Glomerular endothelial cell (primary cell): ENCODE results near the gene PGAP1. TPM values are rescaled to one million over a fixed set of nuclear protein-coding genes. Genes with fewer than 3 reads are reported as not detected.

Source experiments
- DNase-seq: peaks from one replicate; pipeline ENCODE4 v3.0.0-alpha.2; 2011; ENCODE audit warnings: low read depth, low spot score; ENCODE audit errors: extremely low read depth
- total RNA-seq: library from RNA; depleted of rRNA; stranded (reverse); fragments of >200 nt; gene quantifications from 2 replicates; pipeline ENCODE4 v1.2.3, GENCODE V29; 2015

The PGAP1 gene, protein sequence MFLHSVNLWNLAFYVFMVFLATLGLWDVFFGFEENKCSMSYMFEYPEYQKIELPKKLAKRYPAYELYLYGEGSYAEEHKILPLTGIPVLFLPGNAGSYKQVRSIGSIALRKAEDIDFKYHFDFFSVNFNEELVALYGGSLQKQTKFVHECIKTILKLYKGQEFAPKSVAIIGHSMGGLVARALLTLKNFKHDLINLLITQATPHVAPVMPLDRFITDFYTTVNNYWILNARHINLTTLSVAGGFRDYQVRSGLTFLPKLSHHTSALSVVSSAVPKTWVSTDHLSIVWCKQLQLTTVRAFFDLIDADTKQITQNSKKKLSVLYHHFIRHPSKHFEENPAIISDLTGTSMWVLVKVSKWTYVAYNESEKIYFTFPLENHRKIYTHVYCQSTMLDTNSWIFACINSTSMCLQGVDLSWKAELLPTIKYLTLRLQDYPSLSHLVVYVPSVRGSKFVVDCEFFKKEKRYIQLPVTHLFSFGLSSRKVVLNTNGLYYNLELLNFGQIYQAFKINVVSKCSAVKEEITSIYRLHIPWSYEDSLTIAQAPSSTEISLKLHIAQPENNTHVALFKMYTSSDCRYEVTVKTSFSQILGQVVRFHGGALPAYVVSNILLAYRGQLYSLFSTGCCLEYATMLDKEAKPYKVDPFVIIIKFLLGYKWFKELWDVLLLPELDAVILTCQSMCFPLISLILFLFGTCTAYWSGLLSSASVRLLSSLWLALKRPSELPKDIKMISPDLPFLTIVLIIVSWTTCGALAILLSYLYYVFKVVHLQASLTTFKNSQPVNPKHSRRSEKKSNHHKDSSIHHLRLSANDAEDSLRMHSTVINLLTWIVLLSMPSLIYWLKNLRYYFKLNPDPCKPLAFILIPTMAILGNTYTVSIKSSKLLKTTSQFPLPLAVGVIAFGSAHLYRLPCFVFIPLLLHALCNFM
- 4.2 and 7.6 TPM in 2 replicates for total RNA-seq

DNA sequence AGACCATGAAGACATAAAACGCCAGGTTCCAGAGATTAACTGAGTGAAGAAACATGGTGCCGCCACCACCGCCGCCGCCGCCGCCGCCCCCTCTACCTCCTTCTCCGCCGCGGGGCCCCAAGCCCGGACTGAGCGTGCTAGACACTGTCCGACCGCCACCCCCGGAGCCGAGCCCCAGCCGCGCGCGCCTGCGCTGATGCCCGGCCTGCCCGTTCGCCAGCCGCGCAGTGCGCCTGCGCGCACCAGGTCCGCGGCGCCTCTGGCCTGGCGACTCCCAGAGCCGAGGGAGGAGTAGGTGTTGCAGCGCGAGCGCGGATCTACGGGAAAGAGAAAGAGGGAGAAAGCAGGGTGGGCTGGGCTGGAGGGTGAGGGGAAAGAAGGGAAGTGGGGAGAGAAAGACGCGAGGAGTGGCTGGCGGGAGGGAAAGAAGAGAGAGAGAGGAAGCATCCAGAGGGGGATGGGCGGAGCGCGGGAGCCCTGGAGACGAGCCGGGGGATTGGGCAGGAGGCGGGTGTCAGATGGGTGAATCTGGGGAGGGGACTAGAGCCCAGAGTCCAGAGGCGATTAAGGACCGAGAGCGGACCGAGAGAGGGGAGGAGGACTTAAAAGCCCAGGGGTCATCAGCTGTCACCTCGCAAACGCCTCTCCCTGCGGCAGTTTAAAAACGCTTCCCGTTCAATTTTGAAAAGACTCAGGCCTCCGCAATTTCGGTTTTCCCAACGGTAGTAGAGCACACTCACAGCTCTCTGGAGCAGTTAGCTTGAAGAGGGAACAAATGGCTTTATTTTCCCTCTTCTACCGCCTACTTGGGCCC lies at the start of gene PGAP1:
Gene PGAP1 (minus strand): TSS at position 146 of the 814 bp plus-strand sequence. CDS start 91 bp downstream, at position 55.
- no peak for DNase-seq

DNA sequence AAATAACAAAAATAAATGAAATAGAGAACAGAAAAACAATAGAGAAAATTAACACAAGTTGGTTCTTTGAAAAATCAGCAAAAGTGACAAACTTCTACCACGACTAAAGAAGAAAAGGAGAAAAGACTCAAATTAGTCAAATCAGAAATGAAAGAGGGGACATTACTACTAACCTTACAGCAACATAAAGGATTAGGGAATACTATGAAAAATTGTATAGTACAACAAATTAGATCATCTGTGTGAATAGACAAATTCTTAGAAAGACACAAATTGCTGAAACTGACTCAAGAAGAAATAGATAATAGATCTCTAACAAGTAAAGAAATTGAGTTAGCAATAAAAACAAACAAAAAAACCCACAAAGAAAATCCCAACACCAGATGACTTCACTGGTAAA lies 48.5 kb upstream of the PGAP1 start:
- no peak for DNase-seq

DNA sequence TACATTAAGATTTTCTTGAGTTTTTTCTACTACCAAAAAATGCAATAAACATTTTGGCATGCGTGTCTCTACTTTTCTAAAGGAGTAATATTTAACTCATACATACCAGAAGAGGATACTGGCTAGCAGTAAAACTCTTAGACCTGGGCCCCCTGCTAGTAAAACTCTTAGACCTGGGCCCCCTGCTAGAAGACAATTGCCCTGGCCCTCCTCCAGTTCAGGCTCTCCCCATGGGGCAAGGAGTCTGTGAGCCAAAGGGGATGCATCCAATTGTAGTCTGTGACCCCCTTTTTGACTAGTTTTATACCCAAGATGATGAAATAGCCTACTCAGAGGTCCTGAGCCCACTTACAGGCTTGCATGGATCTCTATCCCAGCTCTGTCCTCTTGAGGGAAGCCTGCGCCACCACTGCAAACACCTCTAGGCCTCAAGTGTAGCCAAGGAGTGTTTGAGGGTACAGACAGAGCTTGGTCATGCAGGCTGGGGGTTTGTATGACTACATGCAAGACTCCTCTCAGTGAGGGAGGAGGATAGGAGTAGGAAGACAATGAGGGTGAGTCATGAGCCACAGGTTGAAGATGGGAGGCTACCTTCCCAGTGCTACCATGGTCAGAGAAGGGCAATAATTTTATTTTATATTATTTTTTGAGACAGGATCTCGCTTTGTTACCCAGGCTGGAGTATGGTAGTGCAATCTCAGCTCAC lies 45.2 kb upstream of the PGAP1 start:
- DNase-seq, result no peak

DNA sequence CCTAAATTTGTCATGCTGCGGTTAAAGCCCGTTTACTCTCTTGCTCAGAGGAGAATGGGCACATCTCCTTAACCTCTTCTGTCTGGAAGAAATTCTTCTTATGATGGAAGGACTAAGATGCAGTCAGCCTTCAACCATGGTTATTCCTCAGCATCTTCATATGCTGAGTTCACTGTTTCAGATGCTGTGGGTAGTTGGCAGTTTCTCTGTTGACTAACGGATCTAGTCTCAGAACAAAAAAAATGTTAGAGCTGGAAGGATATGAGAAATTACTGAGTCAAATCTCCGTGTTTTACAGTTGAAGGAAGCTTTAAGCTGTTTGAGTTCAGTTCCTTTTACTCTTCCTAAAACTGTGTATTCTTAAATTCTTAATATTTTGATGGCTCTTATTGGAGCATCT lies 43.6 kb upstream of the PGAP1 start:
- no peak for DNase-seq

DNA sequence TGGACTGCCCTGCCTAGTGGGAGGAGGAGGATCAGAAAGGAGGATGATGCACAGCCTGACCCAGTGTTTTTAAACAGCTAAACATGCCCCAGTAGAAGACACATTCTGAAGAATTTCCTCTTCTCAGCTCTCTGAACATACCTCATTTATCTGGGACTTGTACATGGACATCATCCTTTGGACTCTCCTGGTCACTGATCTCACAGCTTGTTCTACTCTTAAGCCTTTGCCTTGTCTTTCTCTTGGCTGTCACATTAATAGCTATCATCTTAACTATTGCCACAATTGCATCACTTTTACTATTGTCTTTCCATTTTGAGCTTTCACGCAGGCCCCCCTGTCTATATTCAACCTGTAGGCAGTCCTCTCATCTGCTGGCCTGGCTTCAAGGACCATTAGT lies 42.0 kb upstream of the PGAP1 start:
- no peak for DNase-seq

DNA sequence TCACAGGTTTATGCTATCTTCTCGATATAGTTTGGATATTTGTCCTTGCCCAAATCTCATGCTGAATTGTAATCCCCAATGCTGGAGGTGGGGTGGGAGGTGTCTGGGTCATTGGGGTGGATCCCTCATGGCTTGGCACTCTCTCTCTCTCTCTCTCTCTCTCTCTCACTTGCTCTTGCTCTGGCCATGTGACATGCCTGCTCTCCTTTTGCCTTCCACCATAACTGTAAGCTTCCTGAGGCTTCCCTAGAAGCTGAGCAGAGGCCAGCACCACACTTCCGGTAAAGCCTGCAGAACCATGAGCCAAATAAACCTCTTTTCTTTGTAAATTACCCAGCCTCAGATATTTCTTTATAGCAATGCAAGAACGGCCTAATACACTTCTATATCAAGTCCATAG lies 41.3 kb upstream of the PGAP1 start:
- no peak for DNase-seq

DNA sequence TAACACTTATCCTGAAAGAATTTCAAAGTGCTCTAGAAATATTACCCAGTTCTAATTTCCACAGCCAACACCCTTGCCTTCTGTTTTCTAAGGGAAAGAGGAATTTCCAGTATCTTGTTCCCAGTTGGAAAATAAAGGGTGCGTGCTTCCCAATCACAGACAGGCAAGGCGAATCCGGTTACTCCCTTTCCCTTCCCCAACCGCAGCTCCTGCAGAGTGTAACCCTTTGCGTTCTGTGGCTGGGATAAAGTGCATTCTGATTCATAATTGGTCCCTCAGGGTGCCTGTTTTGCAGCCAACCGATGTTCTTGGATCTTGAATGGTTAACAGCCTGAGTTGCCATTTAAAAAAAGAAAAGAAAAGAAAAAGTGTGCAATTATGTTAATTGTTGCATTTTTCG lies 40.6 kb upstream of the PGAP1 start:
- DNase-seq, result no peak

DNA sequence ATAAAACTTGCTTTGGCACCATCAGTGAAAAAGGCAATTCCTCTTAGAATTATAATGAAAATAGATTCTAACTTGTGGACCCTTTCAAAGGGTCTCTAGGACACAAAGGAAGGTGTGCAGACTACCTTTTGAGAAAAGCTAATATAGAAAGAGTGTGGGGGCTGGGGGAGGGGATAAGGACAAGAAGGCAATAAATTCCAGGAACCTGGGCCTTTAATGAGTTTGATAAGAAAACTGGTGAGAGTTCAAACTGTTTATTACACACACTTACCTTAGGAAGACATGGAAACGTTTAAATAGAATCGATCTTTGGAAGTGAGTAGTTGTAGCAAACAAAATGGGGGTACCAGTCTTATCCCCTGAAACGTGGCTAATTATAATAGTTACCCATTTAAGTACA lies 39.6 kb upstream of the PGAP1 start:
- DNase-seq, result no peak

DNA sequence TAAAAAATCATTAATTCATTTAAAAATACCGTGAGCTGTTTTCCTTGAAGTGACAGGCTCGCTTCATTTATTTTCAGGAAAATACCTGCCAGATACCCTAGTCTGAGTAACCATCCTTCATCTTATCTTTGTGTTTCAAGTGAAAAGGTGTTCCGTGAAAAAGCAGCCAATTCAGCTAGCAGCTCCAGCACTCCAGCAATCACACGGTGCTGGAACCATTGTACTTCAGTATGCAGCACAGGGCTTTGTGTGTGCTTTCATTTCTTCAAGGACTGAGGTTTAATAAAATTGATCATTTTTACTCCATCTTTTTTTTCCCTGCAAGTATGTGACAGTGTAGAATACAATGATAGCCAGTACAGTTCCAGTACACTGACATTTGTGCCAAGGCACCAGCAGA lies 39.1 kb upstream of the PGAP1 start:
- no peak for DNase-seq

DNA sequence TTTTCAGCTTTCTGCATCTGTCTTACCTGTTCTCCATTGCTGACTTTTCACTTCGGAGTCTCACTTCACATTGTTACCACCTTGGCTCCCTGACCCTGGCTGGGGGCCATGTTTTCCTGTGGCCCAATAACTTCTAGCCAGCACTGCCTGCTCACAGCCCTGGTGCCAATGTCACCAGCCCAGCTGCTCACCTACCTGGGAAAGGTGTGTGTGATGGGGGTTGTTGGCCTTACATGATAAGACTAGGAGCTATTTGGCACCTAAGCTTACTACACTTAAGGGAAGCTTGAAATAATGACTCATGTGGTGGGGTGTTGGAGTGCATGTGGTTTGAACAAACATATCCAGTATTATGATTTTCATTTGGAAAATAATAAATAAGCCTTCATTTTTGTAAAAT lies 37.5 kb upstream of the PGAP1 start:
- DNase-seq, result no peak

DNA sequence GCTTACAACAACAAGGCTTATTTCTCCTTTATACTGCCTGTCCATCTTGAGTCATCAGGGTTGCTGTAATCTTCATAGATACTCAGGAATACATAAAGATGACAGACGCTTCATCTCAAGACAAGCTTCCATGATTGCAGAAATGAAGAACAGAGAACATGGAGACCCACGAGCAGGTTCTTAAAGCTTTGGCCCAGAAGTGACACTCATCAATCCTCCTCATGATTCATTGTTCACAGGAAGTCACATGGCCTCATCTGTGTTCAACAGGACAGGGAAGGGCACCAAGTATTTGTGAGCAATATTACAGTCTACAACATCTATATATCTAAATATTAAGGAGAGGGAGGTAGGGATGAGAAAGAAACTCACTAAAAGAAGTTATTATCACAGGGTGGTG lies 36.5 kb upstream of the PGAP1 start:
- DNase-seq, result no peak

DNA sequence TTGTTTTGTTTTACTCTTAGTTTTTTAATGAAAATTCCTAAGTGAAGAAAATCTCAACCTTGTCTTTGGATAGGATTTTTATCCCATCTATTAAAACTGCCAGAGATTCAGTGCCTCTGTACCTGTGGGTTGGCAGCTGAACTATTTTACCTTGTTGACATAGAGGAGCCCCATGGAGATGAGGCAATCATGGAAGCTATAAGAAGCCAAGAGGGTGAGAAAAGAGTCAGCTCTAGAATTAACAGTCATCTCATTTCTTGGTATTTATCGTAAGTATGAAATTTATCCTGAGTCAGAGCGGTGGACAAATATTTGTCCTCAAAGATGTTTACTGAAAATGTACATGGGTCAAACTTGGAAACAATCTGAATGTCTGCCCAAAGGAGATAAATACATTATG lies 35.8 kb upstream of the PGAP1 start:
- no peak for DNase-seq

DNA sequence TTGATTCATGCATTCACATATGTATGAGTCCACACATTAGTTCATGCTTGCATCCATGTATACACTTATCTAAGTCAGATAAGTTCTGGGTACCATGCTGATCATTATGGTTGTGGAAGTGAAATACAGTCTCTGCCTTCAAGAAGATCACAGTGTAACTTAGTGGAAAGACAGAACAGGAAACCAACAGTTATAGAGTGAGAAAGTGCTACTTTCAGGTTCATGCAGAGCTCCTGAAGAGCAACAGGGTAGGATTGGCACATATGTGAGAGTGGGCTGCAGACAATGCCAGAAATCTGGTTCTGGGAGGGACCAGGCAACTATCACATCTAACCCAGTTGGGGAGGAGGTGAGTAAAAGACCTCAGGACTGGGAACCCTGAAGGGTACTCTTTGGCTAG lies 35.4 kb upstream of the PGAP1 start:
- no peak for DNase-seq

DNA sequence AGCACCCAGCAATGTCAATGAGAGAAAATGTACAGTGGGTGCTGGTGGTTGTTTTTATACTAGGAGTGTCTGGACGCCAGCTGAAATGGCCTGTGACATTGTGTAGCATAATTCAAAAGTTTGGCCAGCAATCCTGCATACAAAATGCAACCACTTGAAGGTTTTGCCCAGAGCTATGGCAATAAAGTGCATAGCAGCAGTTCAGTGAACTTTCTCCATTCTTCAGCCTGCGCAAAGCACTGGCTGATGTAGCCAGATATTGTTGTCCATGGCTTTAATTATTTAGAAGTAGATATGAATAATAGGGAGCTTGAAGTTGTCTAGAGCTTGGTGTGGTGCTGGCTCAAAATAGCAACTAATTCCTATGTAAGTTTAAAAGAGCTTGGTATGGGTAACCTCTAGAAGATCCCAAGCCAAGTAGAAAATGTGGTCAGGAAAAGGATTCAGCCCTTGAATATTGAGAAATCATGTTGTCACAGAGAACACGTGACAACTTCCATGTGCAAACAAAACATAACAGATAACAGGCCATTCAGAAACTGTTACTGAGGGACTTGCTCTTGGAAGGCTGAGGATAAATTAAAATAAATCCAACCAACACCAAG lies 33.3 kb upstream of the PGAP1 start:
- no peak for DNase-seq

DNA sequence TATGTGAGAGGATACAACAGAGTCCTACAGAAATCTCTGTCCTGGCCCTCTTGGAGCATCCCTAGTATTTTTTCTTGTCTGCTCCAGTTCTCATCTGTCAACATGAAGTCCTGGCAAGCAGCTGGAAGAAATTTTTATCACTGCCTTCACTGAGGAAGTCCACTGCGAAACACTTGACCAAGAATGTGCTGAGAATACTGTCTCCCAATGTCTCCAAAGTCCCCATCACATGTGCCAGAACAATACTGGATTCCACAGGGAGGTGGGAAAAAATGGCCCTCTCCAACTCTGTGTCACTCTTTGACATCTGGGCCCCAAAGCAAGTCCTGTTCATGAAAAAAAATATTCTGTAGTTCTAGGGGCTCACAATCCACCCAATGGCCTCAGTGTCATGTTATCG lies 32.8 kb upstream of the PGAP1 start:
- no peak for DNase-seq

DNA sequence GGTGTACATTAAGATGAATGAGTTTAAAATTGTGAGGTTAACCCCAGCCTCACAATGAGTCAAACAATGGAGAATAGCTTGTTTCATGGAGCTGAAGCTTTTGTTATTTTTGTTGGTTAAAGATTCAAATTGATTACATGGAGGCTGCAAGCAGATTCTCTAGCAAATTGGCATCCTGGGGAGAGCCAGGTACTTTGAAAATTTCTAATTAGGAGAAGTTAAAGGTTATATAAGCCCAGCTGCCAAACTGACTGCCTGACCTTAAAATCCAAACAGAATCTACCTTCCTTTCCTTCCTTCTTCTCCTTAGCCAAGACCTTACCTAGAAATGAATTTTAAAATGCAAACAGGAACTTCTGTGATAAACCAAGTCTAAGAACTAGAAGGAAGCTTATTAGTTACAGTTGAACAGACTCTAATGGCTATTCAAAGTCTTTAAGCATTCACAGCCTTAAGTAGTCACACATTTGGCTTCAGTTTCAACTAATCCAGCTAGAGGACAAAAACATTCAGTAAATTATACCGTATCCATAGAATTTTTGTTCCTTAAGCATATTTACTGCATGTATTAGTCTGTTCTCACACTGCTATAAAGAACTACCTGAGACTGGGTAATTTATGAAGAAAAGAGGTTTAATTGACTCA lies 31.5 kb upstream of the PGAP1 start:
- no peak for DNase-seq

DNA sequence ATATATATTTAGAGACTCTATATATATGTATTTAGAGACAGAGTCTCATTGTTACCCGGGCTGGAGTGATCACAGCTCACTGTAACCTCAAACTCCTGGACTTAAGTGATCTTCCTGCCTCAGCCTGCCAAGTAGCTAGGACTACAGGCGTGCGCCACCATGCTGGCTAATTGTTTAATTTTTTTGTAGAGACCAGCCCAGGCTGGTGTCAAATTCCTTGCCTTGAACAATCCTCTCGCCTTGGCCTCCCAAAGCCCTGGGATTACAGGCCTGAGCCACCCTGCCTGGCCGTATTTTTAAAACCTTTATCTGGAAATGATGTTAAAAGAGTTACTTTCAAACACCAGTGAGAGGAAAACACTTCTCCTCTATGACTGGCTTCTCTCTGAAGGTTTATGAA lies 30.9 kb upstream of the PGAP1 start:
- no peak for DNase-seq

DNA sequence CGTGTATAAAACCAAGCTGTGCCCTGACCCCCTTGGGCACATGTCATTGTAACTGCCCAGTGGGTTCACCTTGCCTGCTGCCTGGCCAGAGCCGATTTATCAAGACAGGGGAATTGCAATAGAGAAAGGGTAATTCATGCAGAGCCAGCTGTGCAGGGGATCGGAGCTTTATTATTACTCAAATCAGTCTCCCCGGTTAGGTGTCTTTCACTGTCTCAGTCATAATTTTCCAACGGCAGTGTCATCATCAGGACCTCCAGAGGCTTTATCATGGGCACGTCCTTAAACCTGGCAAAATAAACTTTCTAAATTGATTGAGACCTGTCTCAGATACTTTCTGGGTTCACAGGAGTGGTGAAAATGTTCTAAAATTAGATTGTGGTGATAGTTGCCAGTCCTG lies 29.6 kb upstream of the PGAP1 start:
- DNase-seq, result no peak

DNA sequence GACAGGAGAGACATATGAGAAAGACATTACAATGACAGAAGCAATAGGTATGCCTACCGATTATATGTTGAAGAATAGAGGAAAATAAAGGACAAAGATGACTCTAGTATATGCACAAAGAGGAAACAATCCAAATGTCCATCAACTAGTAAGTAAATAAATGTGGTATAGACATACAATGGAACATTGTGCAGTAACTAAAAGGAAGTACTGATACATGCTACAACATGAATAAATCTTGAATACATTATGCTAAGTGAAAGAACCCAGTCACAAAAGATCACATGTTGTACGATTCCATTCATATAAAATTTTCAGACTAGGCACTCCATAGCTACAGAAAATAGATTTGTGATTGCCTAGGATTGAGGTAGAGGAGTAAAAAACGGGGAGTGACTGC lies 28.5 kb upstream of the PGAP1 start:
- DNase-seq, result no peak

DNA sequence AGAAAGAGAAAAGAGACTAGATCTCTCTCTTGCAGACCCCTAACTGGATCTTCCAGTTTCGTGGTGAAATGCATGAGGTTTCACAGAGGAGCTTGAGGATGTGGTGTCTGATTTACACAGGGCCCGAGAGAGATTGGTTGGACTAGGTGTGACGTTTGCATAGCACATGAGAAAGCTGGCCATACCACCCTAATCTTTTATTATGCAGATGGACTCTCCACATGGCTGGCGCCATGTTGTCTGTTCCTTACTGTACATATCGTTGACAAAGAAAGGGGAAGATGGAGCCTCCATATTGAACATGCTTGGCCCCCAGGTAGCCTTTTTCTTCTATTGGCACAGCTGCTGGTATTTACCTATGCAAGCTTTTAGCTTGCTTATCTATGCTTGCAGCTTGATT lies 27.5 kb upstream of the PGAP1 start:
- no peak for DNase-seq
